ENCODE results near the gene EMX1.

Gene EMX1

GRCh38 chr2:72949045-72949444, 31.7 kb downstream of the EMX1 start:
- Histone ChIP-seq H3K79me2 (ENCODE audit: control insufficient read depth, insufficient read depth, low read length) (no peaks in the 10 kb centered on the region), H2BK5ac (ENCODE audit: low read length) (no peak overlapping the region), H2BK120ac (ENCODE audit: low read depth, low read length) (no peak overlapping the region), H3K27ac (ENCODE audit: low read depth, low read length) (no peak overlapping the region), H3K36me3 (ENCODE audit: control insufficient read depth, insufficient read depth, low read length) (no peaks in the 10 kb centered on the region), H4K5ac (ENCODE audit: low read length) (no peak overlapping the region), H3K56ac (ENCODE audit: low read length) (no peak overlapping the region), H3K18ac (ENCODE audit: low read length) (no peak overlapping the region), H3K4me1 (ENCODE audit: control insufficient read depth, low read depth, low read length) (peaks cover 5% of the 10 kb centered on the region), H3K79me1 (ENCODE audit: low read length) (no peaks in the 10 kb centered on the region), H2AK5ac (ENCODE audit: low read length) (no peak overlapping the region), H3K4ac (ENCODE audit: low read depth, low read length) (no peak overlapping the region), H2BK15ac (replicated peaks; ENCODE audit: low read depth) (no peak overlapping the region), H3K9ac (ENCODE audit: low read length) (no peak overlapping the region), H3K4me3 (ENCODE audit: low read length) (no peak overlapping the region), H3K27me3 (ENCODE audit: insufficient read depth, low read length, poor library complexity) (no peaks in the 10 kb centered on the region), H3K4me2 (ENCODE audit: low read length) (no peak overlapping the region), H3K23ac (ENCODE audit: low read length) (no peak overlapping the region), H4K8ac (ENCODE audit: low read depth, low read length) (no peak overlapping the region)
- DNase-seq = no peak
- WGBS (ENCODE audit: extremely low coverage, insufficient coverage, low lambda C conversion rate) = no CpG with 5 or more reads among the region's 2 CpGs

DNA sequence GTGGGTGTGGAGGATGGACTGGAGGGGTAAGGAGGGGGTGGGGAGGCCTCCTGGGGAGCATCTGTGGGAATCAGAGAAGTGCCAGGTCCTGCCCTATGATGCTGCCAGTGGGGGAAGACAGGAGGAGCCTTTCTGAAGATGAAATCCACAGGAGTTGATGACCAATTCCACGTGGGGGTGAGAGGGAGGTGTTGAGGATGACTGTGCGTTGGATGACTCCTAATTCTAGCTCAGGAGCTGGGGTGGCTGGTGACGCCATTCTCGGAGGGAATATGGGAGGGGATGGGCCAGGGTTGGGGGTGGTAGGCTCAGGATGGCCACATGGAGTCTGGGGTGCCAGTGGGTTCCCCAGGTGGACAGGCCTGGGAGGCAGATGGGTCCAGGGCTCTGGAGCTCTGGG, 32.3 kb downstream of the EMX1 start:
- WGBS (ENCODE audit: extremely low coverage, insufficient coverage, low lambda C conversion rate) = no CpG with 5 or more reads among the region's 4 CpGs
- H2BK15ac ChIP-seq (replicated peaks; ENCODE audit: low read depth) = no peak overlapping the region
- H3K9ac ChIP-seq (ENCODE audit: low read length) = no peak overlapping the region
- H2BK5ac ChIP-seq (ENCODE audit: low read length) = no peak overlapping the region
- no peaks in the 10 kb centered on the region for H3K79me1 ChIP-seq (ENCODE audit: low read length)
- H3K23ac ChIP-seq (ENCODE audit: low read length) = no peak overlapping the region
- peaks cover 5% of the 10 kb centered on the region for H3K4me1 ChIP-seq (ENCODE audit: control insufficient read depth, low read depth, low read length)
- H3K4me2 ChIP-seq (ENCODE audit: low read length) = no peak overlapping the region
- no peak overlapping the region for H3K4me3 ChIP-seq (ENCODE audit: low read length)
- H3K79me2 ChIP-seq (ENCODE audit: control insufficient read depth, insufficient read depth, low read length) = no peaks in the 10 kb centered on the region
- no peaks in the 10 kb centered on the region for H3K27me3 ChIP-seq (ENCODE audit: insufficient read depth, low read length, poor library complexity)
- peak overlapping the region; percentile 5 for H3K56ac ChIP-seq (ENCODE audit: low read length)
- no peak overlapping the region for H3K4ac ChIP-seq (ENCODE audit: low read depth, low read length)
- no peak overlapping the region for H3K27ac ChIP-seq (ENCODE audit: low read depth, low read length)
- no peaks in the 10 kb centered on the region for H3K36me3 ChIP-seq (ENCODE audit: control insufficient read depth, insufficient read depth, low read length)
- no peak for DNase-seq
- H4K8ac ChIP-seq (ENCODE audit: low read depth, low read length) = no peak overlapping the region
- H2BK120ac ChIP-seq (ENCODE audit: low read depth, low read length) = no peak overlapping the region
- no peak overlapping the region for H4K5ac ChIP-seq (ENCODE audit: low read length)
- H2AK5ac ChIP-seq (ENCODE audit: low read length) = no peak overlapping the region
- H3K18ac ChIP-seq (ENCODE audit: low read length) = no peak overlapping the region

DNA sequence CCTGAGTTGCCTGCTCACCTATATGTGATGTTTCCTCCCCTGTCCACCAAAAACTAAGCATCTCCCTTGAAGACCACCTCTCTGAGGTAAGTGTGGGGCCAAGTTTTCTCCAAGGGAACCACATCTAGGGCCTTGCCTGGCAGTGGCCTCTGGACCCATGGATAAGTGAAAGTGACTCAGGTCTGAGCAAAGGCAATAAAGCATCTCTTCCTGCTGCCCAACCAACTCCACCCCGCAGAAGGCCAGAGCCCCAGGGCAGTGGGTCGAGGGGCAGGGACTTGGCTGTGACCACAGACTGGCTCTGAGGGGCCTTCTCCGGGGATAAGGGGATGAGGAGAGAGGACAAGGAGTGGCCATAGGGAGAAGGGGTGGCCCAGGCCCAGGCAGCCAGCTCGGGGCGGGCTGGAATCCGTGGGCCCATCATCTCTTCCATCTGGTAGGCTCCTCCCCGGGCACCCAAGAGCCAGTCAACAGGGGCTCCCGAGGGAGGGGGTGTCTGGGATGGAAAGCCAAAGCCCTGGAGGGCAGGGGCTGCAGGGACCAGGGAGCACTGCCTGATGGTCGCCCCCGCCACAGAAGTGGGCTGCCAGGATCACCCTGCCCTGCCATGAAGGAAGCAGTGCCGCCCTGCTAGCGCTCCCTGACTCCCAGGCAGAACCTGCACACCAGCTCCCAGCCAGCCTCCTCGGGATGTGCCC, 33.4 kb downstream of the EMX1 start:
- no peak for DNase-seq
- no peak overlapping the region for H3K4me3 ChIP-seq (ENCODE audit: low read length)
- no peak overlapping the region for H2BK15ac ChIP-seq (replicated peaks; ENCODE audit: low read depth)
- peak overlapping the region; percentile 17 for H3K56ac ChIP-seq (ENCODE audit: low read length)
- no peak overlapping the region for H3K23ac ChIP-seq (ENCODE audit: low read length)
- no peak overlapping the region for H3K9ac ChIP-seq (ENCODE audit: low read length)
- H2BK120ac ChIP-seq (ENCODE audit: low read depth, low read length) = peak overlapping the region; percentile 7
- peaks cover 5% of the 10 kb centered on the region for H3K4me1 ChIP-seq (ENCODE audit: control insufficient read depth, low read depth, low read length)
- H2AK5ac ChIP-seq (ENCODE audit: low read length) = no peak overlapping the region
- H3K79me2 ChIP-seq (ENCODE audit: control insufficient read depth, insufficient read depth, low read length) = no peaks in the 10 kb centered on the region
- H2BK5ac ChIP-seq (ENCODE audit: low read length) = no peak overlapping the region
- no peaks in the 10 kb centered on the region for H3K36me3 ChIP-seq (ENCODE audit: control insufficient read depth, insufficient read depth, low read length)
- H3K4me2 ChIP-seq (ENCODE audit: low read length) = no peak overlapping the region
- H3K27me3 ChIP-seq (ENCODE audit: insufficient read depth, low read length, poor library complexity) = no peaks in the 10 kb centered on the region
- no peak overlapping the region for H3K4ac ChIP-seq (ENCODE audit: low read depth, low read length)
- no peak overlapping the region for H4K8ac ChIP-seq (ENCODE audit: low read depth, low read length)
- no peak overlapping the region for H4K5ac ChIP-seq (ENCODE audit: low read length)
- H3K79me1 ChIP-seq (ENCODE audit: low read length) = no peaks in the 10 kb centered on the region
- WGBS (ENCODE audit: extremely low coverage, insufficient coverage, low lambda C conversion rate) = no CpG with 5 or more reads among the region's 13 CpGs
- H3K18ac ChIP-seq (ENCODE audit: low read length) = peak overlapping the region; percentile 0
- no peak overlapping the region for H3K27ac ChIP-seq (ENCODE audit: low read depth, low read length)

DNA sequence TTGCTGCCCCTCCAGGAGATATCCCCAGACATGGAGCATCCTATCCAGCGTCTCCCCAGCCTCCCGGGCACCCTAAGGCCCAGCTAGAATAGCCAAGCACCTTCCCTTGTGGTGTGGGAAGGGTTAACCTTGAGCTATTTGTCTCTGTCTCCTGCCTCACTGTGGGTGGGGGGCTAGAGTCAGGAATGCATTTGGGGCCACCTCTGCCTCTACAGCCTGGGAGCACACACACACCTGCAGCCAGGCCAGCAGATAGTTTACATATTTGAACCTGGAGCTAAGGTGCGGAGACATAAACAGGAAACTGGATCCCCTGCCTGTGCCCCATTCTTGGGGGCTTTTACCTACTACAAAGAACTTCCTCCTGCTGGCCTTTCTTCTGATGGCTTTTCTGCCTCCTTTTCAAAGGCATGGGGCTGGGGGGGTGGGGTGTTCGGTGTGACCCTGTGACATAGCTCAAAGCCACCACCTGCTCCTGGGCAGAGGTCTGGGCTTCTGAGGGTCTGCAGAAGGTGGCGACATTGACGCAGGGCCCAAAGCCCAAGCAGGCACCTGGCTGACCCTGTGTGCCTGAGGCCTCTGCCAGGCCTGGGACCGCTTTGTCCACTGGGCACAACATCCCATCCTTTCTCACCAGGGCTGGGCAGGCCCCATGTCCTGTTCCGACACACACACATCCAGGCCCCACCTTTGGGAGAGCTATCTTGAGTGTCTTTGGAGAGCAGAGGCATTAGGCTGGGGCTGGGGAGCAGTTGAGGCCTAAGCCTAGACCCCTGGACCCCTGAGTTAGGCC, 34.2 kb downstream of the EMX1 start:
- H3K4me1 ChIP-seq (ENCODE audit: control insufficient read depth, low read depth, low read length) = peaks cover 5% of the 10 kb centered on the region
- H3K36me3 ChIP-seq (ENCODE audit: control insufficient read depth, insufficient read depth, low read length) = no peaks in the 10 kb centered on the region
- no peak overlapping the region for H4K8ac ChIP-seq (ENCODE audit: low read depth, low read length)
- no peak overlapping the region for H4K5ac ChIP-seq (ENCODE audit: low read length)
- no peak overlapping the region for H2BK15ac ChIP-seq (replicated peaks; ENCODE audit: low read depth)
- no peak overlapping the region for H3K4ac ChIP-seq (ENCODE audit: low read depth, low read length)
- peak overlapping the region; percentile 40 for H3K56ac ChIP-seq (ENCODE audit: low read length)
- H3K79me2 ChIP-seq (ENCODE audit: control insufficient read depth, insufficient read depth, low read length) = no peaks in the 10 kb centered on the region
- H3K27ac ChIP-seq (ENCODE audit: low read depth, low read length) = peak overlapping the region; percentile 57
- H2BK120ac ChIP-seq (ENCODE audit: low read depth, low read length) = peak overlapping the region; percentile 6
- H2BK5ac ChIP-seq (ENCODE audit: low read length) = peak overlapping the region; percentile 17
- DNase-seq = peak; percentile 74
- H2AK5ac ChIP-seq (ENCODE audit: low read length) = no peak overlapping the region
- no peak overlapping the region for H3K4me3 ChIP-seq (ENCODE audit: low read length)
- no peak overlapping the region for H3K4me2 ChIP-seq (ENCODE audit: low read length)
- WGBS (ENCODE audit: extremely low coverage, insufficient coverage, low lambda C conversion rate) = no CpG with 5 or more reads among the region's 8 CpGs
- H3K23ac ChIP-seq (ENCODE audit: low read length) = no peak overlapping the region
- peak overlapping the region; percentile 20 for H3K18ac ChIP-seq (ENCODE audit: low read length)
- H3K79me1 ChIP-seq (ENCODE audit: low read length) = no peaks in the 10 kb centered on the region
- H3K27me3 ChIP-seq (ENCODE audit: insufficient read depth, low read length, poor library complexity) = no peaks in the 10 kb centered on the region
- no peak overlapping the region for H3K9ac ChIP-seq (ENCODE audit: low read length)

- Histone ChIP-seq H3K79me1 (ENCODE audit: low read length) (no peaks in the 10 kb centered on the region), H3K79me2 (ENCODE audit: control insufficient read depth, insufficient read depth, low read length) (no peaks in the 10 kb centered on the region), H3K56ac (ENCODE audit: low read length) (peak overlapping the region; percentile 40), H2AK5ac (ENCODE audit: low read length) (no peak overlapping the region), H3K36me3 (ENCODE audit: control insufficient read depth, insufficient read depth, low read length) (no peaks in the 10 kb centered on the region), H3K27me3 (ENCODE audit: insufficient read depth, low read length, poor library complexity) (no peaks in the 10 kb centered on the region), H3K4ac (ENCODE audit: low read depth, low read length) (no peak overlapping the region), H2BK5ac (ENCODE audit: low read length) (no peak overlapping the region), H4K5ac (ENCODE audit: low read length) (no peak overlapping the region), H3K4me3 (ENCODE audit: low read length) (no peak overlapping the region), H3K4me2 (ENCODE audit: low read length) (no peak overlapping the region), H3K23ac (ENCODE audit: low read length) (no peak overlapping the region), H4K8ac (ENCODE audit: low read depth, low read length) (no peak overlapping the region), H3K9ac (ENCODE audit: low read length) (no peak overlapping the region), H3K4me1 (ENCODE audit: control insufficient read depth, low read depth, low read length) (peaks cover 5% of the 10 kb centered on the region), H3K18ac (ENCODE audit: low read length) (peak overlapping the region; percentile 20), H2BK15ac (replicated peaks; ENCODE audit: low read depth) (no peak overlapping the region), H2BK120ac (ENCODE audit: low read depth, low read length) (peak overlapping the region; percentile 6), H3K27ac (ENCODE audit: low read depth, low read length) (peak overlapping the region; percentile 57)
- DNase-seq = peak; percentile 38
- WGBS (ENCODE audit: extremely low coverage, insufficient coverage, low lambda C conversion rate) = no CpG with 5 or more reads among the region's 8 CpGs
Observed at GRCh38 chr2:72952110-72952823, 34.9 kb downstream of the EMX1 start.

Data from mesendoderm (in vitro differentiated cells).